ENCODE data around the gene CDK13.
"Not testable (repeated sequence)": the region's sequence is repeated elsewhere in the genome, so short reads cannot be mapped to it uniquely, and the experiment has no call there.

CDK13 gene

GRCh38 chr7:39949971-39950472 lies at the start of gene CDK13:
Gene CDK13 (plus strand): TSS chr7:39950256. CDS start chr7:39950642, 386 bp downstream.
- peak; percentile 82 for DNase-seq

DNA sequence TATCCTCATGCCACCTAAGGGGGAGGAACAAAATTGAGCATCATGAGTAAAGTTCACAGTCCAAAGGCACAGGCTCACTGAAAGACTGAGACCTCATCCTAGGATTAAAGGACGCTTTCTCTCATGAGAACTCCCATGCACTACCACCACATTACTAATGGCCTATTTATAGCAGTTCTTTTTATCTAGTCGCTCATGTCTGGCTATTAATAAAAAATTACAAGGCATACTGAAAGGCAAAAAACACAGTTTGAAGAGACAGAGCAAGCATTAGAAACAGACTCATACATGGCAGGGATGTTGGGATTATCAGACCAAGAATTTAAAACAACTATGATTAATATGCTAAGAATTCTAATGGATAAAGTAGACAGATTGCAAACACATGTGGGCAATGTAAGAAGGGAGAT lies 46.0 kb upstream of the CDK13 start:
- no peak for DNase-seq

- DNase-seq = no peak
Observed at GRCh38 chr7:39908141-39908540, 41.9 kb upstream of the CDK13 start.

DNA sequence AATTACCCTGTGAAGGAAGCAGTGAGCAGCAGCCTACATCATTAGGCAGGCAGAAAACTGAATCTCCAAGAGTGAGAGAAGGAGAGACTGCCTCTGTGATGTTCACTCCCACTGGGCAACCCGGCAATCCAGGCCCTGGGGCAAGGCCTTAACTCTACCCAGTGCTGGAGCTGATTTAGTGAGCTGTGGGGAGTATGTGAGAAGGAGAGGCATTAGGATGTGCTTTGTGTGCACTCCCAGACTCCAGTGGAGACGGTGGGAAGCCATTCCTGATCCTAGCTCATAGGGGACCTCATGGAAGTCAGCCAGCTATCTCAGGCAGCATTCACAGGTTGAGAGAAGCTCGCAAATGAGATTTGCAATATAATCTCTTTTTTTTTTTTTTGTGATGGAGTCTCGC lies 41.1 kb upstream of the CDK13 start:
- DNase-seq = no peak

DNA sequence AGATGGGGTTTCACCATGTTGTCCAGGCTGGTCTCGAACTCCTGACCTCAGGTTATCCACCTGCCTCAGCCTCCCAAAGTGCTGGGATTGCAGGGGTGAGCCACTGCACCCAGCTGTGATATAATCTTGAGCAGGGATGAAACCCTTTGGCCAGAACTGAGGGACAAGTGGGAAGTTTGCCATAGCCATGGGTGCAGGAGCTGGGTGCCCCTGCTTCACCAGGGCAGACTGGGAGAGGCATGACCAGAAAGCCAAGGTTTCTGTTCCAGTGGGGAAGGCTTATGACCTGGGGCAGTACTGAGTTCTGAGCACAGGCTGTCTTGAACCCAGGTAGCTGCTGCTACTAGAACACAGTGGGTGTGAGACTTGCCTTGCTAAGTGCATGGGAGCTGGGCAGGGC lies 40.5 kb upstream of the CDK13 start:
- no peak for DNase-seq

- no peak for DNase-seq
Observed at GRCh38 chr7:39910108-39910869, 39.8 kb upstream of the CDK13 start.

DNA sequence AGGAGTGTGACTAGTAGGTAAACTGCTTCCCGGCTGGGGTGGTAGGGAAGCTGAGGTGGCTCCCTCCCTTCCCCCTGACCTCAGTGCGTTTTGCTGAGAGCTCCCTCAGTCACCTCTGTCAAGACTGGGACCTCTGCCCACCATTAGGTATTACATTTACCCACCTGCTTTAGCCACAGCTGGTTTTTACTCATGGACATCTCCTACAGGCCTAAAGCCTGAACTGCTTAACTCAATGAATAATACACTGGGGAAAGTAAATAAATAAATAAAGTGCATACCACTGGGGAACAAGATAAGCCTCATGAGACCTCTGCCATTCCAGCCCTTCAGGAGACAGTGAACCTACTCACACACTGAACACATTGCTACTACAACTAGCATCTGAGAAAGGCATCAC lies 38.9 kb upstream of the CDK13 start:
- DNase-seq = no peak

DNA sequence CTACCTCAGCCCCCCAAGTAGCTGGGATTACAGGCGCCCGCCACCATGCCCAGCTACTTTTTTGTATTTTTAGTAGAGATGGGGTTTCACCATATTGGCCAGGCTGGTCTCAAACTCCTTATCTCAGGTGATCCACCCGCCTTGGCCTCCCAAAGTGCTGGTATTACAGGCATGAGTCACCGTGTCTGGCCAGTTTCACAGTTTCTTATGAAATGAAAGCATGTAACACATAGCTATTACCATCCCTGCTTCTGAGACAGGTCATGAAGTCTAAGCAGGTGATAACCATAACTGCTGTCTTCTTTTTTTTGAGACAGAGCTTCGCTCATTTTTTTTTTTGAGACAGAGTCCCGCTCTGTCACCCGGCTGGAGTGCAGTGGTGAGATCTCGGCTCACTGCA lies 34.2 kb upstream of the CDK13 start:
- not testable (repeated sequence) for DNase-seq

DNA sequence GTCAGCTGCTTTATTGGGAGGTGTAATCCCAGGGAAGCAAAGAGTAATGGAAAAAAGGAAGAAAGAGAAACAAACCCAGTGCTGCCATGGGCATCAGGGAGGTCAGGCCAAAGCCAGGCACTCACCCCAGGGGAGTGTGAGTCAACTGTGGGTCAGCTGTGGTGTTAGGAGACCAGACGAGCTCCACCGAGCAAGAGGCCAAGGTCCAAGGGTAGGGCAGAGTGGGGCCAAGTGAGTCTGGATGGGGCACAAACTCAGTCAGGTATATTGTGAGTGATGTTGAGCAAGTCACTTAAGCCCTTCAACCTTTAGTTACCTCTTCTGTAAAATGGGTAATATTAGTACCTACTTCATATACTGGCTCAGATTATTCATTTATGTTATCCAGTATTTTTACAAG lies 30.4 kb upstream of the CDK13 start:
- no peak for DNase-seq

DNA sequence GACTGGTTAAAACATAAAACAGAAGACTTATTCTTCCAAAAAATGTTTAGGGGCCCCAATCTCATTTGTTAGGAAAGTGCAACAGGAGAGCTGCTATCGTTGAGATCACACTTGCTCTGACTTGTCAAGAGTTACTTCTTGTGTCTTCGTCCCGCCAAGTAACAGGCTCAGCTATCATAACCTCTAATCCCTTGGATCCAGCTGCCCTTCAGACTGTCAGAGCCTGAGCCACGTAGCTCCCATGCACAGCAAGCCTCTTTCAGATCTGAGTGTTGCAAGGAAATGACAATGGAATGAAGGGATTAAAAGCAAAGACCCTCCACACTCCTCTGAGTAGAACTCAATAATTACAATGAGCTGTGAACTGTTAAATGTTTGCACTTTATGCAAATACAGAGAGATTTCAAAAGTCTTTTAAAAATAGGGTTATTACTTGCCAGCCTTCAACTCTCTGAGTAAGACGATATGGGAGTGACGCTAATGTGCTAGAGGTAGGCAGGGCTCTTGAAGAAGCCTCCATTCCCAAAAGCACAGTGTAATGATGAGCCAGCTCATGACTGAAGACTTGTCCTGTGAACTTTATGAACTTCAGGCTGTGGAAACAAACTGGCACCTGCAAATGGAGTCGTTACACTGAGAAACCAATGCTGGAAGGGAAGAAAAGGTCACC lies 28.4 kb upstream of the CDK13 start:
- no peak for DNase-seq

- no peak for DNase-seq
Observed at GRCh38 chr7:39922580-39922979, 27.5 kb upstream of the CDK13 start.

DNA sequence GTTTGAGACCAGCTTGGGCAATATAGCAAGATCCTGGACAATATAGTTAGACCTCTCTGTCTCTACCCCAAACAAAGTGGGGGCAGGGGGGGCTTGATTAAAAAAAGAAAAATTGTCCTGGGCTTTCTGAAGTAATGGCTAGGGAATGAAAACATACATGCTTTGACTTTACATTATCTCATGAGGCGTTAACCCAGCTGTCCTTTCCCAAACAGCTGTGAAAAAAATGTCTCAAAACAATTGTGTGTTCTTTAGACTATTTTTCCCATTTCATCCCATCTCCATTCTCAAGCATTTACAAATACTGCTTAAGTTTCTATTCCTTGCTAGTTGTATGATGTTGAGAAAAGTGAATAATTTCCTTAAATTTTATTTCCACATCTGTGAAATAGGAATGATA lies 27.0 kb upstream of the CDK13 start:
- no peak for DNase-seq

GRCh38 chr7:39924122-39924521 lies 25.9 kb upstream of the CDK13 start:
- DNase-seq = no peak

GRCh38 chr7:39926111-39926510 lies 23.9 kb upstream of the CDK13 start:
- DNase-seq = no peak

- no peak for DNase-seq
Observed at GRCh38 chr7:39927018-39927417, 23.0 kb upstream of the CDK13 start.

DNA sequence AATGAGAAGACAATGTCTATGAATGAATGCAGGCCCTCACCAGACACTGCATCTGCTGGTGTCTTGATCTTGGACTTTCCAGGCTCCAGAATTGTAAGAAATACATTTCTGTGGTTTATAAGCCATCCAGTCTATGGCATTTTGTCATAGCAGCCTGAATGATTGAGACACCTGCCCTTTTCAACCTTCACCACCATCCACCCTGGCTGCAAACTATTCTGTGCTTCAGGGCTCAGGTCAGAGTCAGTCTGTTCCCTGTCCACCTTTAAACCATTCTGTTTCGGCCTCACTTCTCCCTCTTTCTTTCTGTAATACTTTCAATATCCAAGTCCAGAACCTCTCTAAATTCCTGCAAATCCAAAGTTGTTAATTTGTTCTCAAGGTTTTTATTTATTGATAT lies 15.9 kb upstream of the CDK13 start:
- no peak for DNase-seq

DNA sequence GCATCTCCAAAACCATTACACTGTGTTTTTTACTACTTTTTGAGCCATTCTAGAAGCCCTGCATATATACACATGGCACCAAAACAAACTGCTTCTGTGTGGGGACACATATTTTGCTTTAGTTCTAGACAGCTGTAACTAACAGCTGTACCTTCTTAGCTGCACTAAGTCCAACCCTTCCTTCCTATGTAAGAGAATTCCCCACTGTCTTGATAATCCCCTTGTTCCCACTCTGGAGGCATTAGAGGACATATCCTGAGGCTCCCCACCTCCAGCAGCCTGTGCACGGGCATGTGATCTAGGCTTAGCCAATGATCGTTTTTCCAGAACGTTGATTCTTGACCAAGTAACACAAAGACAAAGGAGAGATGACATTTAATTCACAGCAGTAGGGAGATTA lies 13.3 kb upstream of the CDK13 start:
- DNase-seq = no peak

DNA sequence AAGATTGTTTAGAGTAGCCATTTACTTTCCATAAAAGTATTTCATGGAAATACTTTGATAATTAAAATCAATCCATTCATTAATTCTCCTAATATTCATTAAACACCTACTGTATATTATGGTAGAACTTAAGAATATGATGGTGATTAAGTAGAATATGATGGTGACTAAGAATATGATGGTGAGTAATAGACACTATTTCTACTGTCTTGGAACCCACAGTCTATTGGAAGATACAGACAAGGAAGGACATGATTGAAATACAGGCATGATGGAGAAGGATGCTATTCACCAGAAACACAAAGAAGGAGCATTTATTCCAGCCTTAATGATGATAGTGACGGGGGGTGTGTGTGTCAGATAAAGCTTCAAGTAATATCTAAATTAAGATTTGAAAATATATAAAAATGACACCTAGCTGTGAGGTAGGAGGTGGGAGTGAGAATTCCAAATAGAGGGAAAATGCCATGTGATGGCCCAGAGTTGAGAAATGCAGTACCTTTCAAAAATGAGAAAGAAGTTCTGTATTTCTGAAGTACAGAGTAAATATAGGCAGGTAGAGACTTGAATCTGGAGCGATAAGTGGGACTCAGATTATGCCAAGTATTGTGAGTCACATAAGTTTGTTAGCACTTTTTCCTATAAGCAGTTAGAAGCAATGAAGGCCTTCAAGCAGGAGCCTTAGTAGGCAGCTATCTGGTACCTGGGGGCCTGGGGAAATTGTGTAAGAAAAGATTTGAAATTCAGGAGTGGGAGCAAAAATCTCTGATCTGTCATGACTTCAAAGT lies 12.5 kb upstream of the CDK13 start:
- no peak for DNase-seq

DNA sequence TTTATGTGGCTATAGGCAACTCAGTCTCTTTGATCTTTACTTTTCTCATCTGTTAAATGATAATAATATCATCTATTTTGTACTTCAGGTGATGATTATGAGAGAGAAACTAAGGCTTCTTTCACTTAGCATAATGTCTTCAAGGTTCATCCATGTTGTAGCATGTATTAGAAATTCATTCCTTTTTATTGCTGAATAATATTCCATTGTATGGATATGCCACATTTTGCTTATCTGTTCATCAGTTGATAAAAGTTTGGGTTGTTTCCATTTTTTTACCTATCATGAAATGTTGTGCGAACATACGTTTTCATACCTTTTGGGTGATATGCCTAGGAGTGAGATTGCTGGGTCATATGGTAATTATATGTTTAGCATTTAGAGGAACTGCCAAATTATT lies 7.2 kb upstream of the CDK13 start:
- DNase-seq = no peak

DNA sequence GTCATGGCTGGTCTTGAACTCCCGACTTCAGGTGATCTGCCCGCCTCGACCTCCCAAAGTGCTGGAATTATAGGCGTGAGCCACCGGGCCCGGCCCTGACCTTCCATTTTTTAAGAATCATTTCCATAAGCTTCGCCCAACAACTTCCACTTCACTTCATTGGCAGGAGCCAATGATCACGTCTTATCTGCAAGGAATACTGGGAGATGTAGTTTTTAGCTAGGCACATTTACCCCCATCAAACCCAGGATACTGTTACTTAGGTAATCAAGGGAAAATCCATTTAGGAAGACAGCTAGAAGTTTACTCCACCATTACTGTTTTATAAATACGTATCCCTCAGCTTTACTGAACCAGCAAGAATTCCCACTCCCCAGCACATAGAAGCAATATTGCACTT lies 3.4 kb upstream of the CDK13 start:
- DNase-seq = no peak

- no peak for DNase-seq
Observed at GRCh38 chr7:39948375-39948955, 1.6 kb upstream of the CDK13 start.

DNA sequence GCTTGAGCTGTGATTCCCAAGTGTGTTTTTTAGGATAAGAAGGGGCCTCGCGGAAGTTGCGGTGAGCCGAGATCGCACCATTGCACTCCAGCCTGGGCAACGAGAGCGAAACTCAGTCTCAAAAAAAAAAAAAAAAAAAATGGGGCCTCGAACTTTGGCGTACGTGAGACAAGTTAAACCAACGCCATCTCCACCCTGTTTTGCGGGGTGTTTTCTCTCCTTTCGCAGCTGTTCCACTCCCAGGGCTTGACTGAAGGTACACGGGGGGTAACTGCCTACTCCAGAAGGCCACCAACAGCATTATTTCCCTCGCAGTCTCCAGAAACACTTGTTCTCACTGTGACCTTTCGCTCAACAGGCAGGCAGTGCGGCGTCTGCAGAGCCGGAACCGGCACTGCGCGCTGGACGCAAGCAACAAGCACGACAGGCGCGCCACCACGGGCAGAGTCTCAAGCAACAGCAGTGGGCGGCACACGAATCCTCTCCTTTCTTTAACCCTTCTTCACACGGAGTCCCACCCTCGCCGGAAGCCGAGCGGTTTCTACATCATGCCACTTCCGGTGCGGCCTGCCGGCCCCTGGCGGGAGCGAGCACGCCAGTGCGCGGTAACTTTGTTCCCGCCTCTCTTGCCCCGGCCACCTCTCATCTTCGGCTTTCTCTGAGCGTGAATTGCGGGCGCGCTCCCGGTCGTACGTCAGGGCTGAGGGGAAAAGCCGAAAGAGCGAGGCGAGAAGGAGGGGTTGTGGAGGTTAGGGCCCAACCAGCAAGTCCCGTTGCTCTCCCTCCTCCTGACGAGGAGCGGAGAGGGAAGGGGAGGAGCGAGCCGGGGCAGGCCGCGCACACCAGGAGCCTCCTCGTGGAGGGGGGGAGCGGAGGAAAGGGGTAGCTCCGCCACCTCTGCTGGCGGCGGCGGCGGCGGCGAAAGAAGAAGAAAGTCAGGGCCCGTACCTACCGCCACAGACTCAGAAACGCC lies 814 bp upstream of the CDK13 start:
- DNase-seq = peak; percentile 100
